ENCODE data around the gene TNFSF10. TPM values are rescaled to one million over a fixed set of nuclear protein-coding genes. Genes with fewer than 3 reads are reported as not detected.

The TNFSF10 gene
- total RNA-seq, 5 donors from 2014 or later (not counting 1 experiment from before 2014, with no cell fraction given), result 22.3 to 49.7 (median 35.8) TPM

DNA sequence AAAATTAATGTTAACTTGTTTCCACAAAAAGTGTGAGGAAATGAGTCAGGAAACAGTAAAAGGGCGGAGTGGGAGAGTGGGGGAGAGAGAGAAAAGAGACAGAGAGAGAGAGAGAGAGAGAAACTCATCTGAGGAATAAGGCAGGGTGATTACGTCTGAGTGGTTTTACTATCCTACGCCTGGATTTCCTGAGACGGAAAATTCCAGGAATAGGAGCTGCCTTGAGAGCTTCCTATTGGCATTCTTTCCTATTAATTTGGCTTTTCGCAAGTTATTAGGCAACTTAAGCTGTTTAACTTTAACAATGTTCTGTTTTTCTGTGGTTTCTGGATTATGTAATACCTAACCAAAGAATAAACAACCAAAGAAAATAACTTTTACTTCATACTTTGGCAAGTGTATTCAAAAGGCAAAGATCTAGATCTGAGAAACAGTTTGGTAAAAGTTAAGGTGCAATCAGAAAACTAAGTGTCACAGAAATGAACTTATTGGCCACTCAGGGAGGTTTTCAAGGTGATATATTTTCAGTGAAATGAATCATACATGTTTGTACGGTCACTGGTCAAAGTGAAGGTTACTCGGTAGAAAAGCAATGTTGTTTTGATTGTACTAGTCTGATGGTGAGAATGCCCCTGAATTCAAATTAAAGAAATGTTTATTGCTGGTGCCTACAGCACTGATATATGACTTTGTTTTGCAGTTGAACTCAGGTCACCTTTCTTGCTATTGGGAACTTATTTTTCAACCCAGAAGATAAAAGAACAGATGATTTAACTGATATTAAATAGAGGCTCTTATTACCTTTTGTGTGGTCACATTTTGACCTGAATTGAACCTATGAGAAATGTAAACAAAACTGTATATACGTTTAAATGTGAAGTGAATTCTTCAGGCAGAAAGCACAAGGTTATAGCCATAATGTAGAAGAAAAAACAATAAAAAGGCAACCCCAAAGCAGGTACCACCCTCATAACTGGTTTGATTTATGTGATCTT is 39.9 kb upstream of the TNFSF10 start:
- Mint-ChIP-seq H3K27me3 (no peaks in the 10 kb centered on the region), H3K9me3 (peaks cover 0 to 3% (median 3%) of the 10 kb centered on the region in 3 donors), H3K27ac (peak overlapping the region; percentile 93 to 97), H3K36me3 (no peaks in the 10 kb centered on the region), H3K4me3 (peak overlapping the region; percentile 46 to 75 (median 65)), H3K4me1 (peaks cover 26 to 28% (median 27%) of the 10 kb centered on the region in 3 donors)
- ChIA-PET POLR2A (interaction anchor here (0.6 to 0.7 kb wide), 4 partner anchors 16 to 1677 kb away, joined by 3 to 5 read pairs (median 4); no protein-coding TSS in a partner anchor), CTCF (interaction anchor here (0.6 to 1.8 kb wide), 5 partner anchors 20 to 247 kb away, joined by 3 to 10 read pairs (median 4); no protein-coding TSS in a partner anchor)
- H3K27ac ChIP-seq (ENCODE audit: low read length), result peak overlapping the region; percentile 54
- DNase-seq (peak in 2 of 35 experiments; percentile 3 to 30), ATAC-seq (replicated peaks in 1 of 4) (peak in 3 of 4 experiments; percentile 32 to 45 (median 38))
- H3K4me1 ChIP-seq (ENCODE audit: control insufficient read depth in 1 of 2, extremely low read depth in 1 of 2, insufficient read depth in 2 of 2, low read length in 2 of 2), result peaks cover 4 to 10% of the 10 kb centered on the region in 2 experiments
- H3K36me3 ChIP-seq (ENCODE audit: control insufficient read depth in 2 of 2, extremely low read depth in 1 of 2, insufficient read depth in 1 of 2, low read length in 1 of 2), result no peaks in the 10 kb centered on the region
- 32% methylated on average over 3 of the region's 8 CpGs for WGBS (ENCODE audit: insufficient coverage)
- no peak overlapping the region for H3K4me3 ChIP-seq (ENCODE audit: control insufficient read depth in 1 of 2, extremely low read depth in 1 of 2, low read length in 1 of 2)
- no peaks in the 10 kb centered on the region for H3K9me3 ChIP-seq
- H3K27me3 ChIP-seq (replicated peaks in 1 of 2; ENCODE audit: control insufficient read depth in 2 of 2, extremely low read depth in 1 of 2, insufficient read depth in 2 of 2, low read length in 1 of 2), result no peaks in the 10 kb centered on the region

DNA sequence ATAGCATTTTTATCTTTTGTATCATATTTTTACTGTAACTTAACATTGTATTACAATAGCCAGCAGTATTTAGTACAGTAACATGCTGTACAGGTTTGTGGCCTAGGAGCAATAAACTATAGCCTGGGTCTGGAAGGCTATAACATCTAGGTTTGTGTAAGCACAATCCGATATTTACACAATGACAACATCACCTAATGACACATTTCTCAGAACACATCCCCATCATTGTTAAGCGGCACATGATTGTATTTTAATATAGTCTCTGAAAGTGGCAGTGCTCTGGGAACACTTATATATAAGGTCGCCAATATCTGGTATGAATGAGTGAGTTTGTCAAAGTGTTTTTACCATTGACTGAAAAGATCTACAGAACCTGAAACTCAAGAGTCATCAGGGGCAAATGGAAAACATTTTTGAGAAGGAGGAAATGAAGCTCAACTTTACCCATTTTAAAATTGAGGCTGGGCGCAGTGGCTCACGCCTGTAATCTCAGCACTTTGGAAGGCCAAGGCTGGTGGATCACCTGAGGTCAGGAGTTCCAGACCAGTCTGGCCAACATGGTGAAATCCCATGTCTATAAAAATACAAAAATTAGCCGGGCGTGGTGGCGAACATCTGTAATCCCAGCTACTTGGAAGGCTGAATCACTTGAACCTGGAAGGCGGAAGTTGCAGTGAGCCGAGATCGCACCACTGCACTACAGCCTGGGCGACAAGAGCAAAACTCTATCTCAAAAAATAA is 38.8 kb upstream of the TNFSF10 start:
- no peaks in the 10 kb centered on the region for H3K36me3 Mint-ChIP-seq
- peak overlapping the region in 2 of 3 donors; percentile 39 to 46 for H3K4me3 Mint-ChIP-seq
- Histone ChIP-seq H3K4me1 (ENCODE audit: control insufficient read depth in 1 of 2, extremely low read depth in 1 of 2, insufficient read depth in 2 of 2, low read length in 2 of 2) (peaks cover 4 to 11% of the 10 kb centered on the region in 2 experiments), H3K36me3 (ENCODE audit: control insufficient read depth in 2 of 2, extremely low read depth in 1 of 2, insufficient read depth in 1 of 2, low read length in 1 of 2) (no peaks in the 10 kb centered on the region), H3K27ac (ENCODE audit: low read length) (no peak overlapping the region), H3K27me3 (replicated peaks in 1 of 2; ENCODE audit: control insufficient read depth in 2 of 2, extremely low read depth in 1 of 2, insufficient read depth in 2 of 2, low read length in 1 of 2) (peaks cover 0 to 2% of the 10 kb centered on the region in 2 experiments), H3K4me3 (ENCODE audit: control insufficient read depth in 1 of 2, extremely low read depth in 1 of 2, low read length in 1 of 2) (no peak overlapping the region), H3K9me3 (no peaks in the 10 kb centered on the region)
- peaks cover 29 to 35% (median 30%) of the 10 kb centered on the region in 3 donors for H3K4me1 Mint-ChIP-seq
- H3K9me3 Mint-ChIP-seq, result no peaks in the 10 kb centered on the region
- H3K27ac Mint-ChIP-seq, result peak overlapping the region; percentile 78 to 84
- no peak for ATAC-seq (replicated peaks in 1 of 4)
- POLR2A ChIA-PET, result interaction anchor here in 1 of 2 donors (0.6 kb wide), 1 partner anchor 15 kb away, joined by 5 read pairs; no protein-coding TSS in a partner anchor
- DNase-seq, result no peak
- WGBS (ENCODE audit: insufficient coverage), result 66% methylated on average over 3 of the region's 12 CpGs
- H3K27me3 Mint-ChIP-seq, result no peaks in the 10 kb centered on the region
- CTCF ChIA-PET, result interaction anchor here (0.6 to 1.8 kb wide), 4 partner anchors 33 to 246 kb away, joined by 3 to 10 read pairs (median 6); no protein-coding TSS in a partner anchor

DNA sequence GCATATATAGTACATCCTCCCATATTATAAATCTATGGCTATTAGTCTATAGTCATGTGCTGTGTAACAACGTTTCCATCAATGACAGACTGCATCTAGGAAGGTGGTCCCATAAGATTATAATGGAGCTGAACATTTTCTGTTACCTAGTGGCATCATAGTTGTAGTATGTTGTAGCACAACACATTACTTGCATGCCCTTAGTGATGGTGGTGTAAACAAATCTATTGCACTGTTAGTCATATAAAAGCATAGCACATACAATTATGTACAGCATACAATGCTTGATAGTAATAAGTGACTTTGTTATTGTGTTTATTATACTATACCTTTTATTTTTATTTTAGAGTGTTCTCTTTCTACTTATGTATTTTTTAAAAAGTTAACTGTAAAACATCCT is 37.4 kb upstream of the TNFSF10 start:
- no peak overlapping the region for H3K4me3 ChIP-seq (ENCODE audit: control insufficient read depth in 1 of 2, extremely low read depth in 1 of 2, low read length in 1 of 2)
- DNase-seq (no peak), ATAC-seq (replicated peaks in 1 of 4) (no peak)
- ChIA-PET CTCF (no interaction called here), POLR2A (no interaction called here)
- no peak overlapping the region for H3K27ac ChIP-seq (ENCODE audit: low read length)
- Mint-ChIP-seq H3K27me3 (no peaks in the 10 kb centered on the region), H3K4me3 (no peak overlapping the region), H3K27ac (no peak overlapping the region), H3K36me3 (no peaks in the 10 kb centered on the region), H3K9me3 (no peaks in the 10 kb centered on the region), H3K4me1 (peaks cover 29 to 36% (median 31%) of the 10 kb centered on the region in 3 donors)
- peaks cover 0 to 2% of the 10 kb centered on the region in 2 experiments for H3K27me3 ChIP-seq (replicated peaks in 1 of 2; ENCODE audit: control insufficient read depth in 2 of 2, extremely low read depth in 1 of 2, insufficient read depth in 2 of 2, low read length in 1 of 2)
- H3K4me1 ChIP-seq (ENCODE audit: control insufficient read depth in 1 of 2, extremely low read depth in 1 of 2, insufficient read depth in 2 of 2, low read length in 2 of 2), result peaks cover 4 to 11% of the 10 kb centered on the region in 2 experiments
- WGBS (ENCODE audit: insufficient coverage), result no CpG with 5 or more reads among the region's 1 CpG
- H3K36me3 ChIP-seq (ENCODE audit: control insufficient read depth in 2 of 2, extremely low read depth in 1 of 2, insufficient read depth in 1 of 2, low read length in 1 of 2), result no peaks in the 10 kb centered on the region
- H3K9me3 ChIP-seq, result no peaks in the 10 kb centered on the region

DNA sequence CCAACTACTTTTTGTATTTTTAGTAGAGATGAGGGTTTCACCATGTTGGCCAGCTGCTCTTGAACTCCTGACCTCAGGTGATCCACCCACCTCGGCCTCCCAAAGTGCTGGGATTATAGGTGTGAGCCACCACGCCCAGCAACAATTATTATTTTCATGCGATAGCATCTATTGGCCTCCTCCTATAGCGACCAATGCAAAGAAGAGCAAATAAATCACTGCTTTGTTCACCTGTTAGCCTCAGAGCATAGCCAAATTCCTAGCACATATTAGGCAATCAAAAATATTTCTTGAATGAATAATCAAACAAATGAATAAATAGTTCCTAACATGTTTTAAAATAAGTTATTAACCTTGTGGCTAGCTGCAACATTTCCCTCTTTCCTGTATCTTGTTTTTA is 36.8 kb upstream of the TNFSF10 start:
- no peaks in the 10 kb centered on the region for H3K36me3 ChIP-seq (ENCODE audit: control insufficient read depth in 2 of 2, extremely low read depth in 1 of 2, insufficient read depth in 1 of 2, low read length in 1 of 2)
- WGBS (ENCODE audit: insufficient coverage), result no CpG with 5 or more reads among the region's 4 CpGs
- ChIA-PET POLR2A (no interaction called here), CTCF (no interaction called here)
- ATAC-seq (replicated peaks in 1 of 4) (no peak), DNase-seq (no peak)
- Mint-ChIP-seq H3K27me3 (no peaks in the 10 kb centered on the region), H3K4me3 (no peak overlapping the region), H3K9me3 (no peaks in the 10 kb centered on the region), H3K27ac (no peak overlapping the region), H3K36me3 (no peaks in the 10 kb centered on the region), H3K4me1 (peaks cover 29 to 36% (median 31%) of the 10 kb centered on the region in 3 donors)
- H3K4me3 ChIP-seq (ENCODE audit: control insufficient read depth in 1 of 2, extremely low read depth in 1 of 2, low read length in 1 of 2), result no peak overlapping the region
- H3K27me3 ChIP-seq (replicated peaks in 1 of 2; ENCODE audit: control insufficient read depth in 2 of 2, extremely low read depth in 1 of 2, insufficient read depth in 2 of 2, low read length in 1 of 2), result peaks cover 0 to 2% of the 10 kb centered on the region in 2 experiments
- no peak overlapping the region for H3K27ac ChIP-seq (ENCODE audit: low read length)
- H3K4me1 ChIP-seq (ENCODE audit: control insufficient read depth in 1 of 2, extremely low read depth in 1 of 2, insufficient read depth in 2 of 2, low read length in 2 of 2), result peaks cover 4 to 11% of the 10 kb centered on the region in 2 experiments
- no peaks in the 10 kb centered on the region for H3K9me3 ChIP-seq

DNA sequence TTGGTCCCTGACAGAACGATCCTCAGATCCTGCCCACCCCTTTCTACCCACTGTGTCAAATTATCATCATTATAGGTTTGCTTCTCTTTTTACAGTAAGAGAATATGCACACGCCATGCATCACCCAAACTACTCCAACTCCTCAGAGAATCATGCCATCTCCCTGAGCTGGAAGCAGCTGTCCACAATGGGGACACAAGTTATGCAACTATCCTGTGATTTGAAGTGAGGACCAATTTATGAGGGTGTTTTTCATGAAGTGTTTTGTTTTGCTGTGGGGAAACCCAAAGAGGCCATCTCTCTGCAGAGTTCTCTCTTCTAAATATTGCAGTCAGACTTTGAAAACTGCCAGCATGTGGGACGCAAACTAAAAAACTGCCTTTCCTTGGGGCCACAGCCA is 35.8 kb upstream of the TNFSF10 start:
- H3K27me3 Mint-ChIP-seq, result no peaks in the 10 kb centered on the region
- H3K4me3 Mint-ChIP-seq, result no peak overlapping the region
- no peaks in the 10 kb centered on the region for H3K36me3 ChIP-seq (ENCODE audit: control insufficient read depth in 2 of 2, extremely low read depth in 1 of 2, insufficient read depth in 1 of 2, low read length in 1 of 2)
- 100% methylated on average over 2 of the region's 3 CpGs for WGBS (ENCODE audit: insufficient coverage)
- no peaks in the 10 kb centered on the region for H3K9me3 Mint-ChIP-seq
- no peak overlapping the region for H3K27ac Mint-ChIP-seq
- DNase-seq (no peak), ATAC-seq (replicated peaks in 1 of 4) (no peak)
- no peak overlapping the region for H3K4me3 ChIP-seq (ENCODE audit: control insufficient read depth in 1 of 2, extremely low read depth in 1 of 2, low read length in 1 of 2)
- ChIA-PET POLR2A (interaction anchor here in 1 of 2 donors (0.7 kb wide), 1 partner anchor 46 kb away, joined by 3 read pairs; no protein-coding TSS in a partner anchor), CTCF (no interaction called here)
- no peaks in the 10 kb centered on the region for H3K36me3 Mint-ChIP-seq
- H3K27me3 ChIP-seq (replicated peaks in 1 of 2; ENCODE audit: control insufficient read depth in 2 of 2, extremely low read depth in 1 of 2, insufficient read depth in 2 of 2, low read length in 1 of 2), result peaks cover 0 to 2% of the 10 kb centered on the region in 2 experiments
- no peak overlapping the region for H3K27ac ChIP-seq (ENCODE audit: low read length)
- H3K9me3 ChIP-seq, result no peaks in the 10 kb centered on the region
- H3K4me1 ChIP-seq (ENCODE audit: control insufficient read depth in 1 of 2, extremely low read depth in 1 of 2, insufficient read depth in 2 of 2, low read length in 2 of 2), result peaks cover 4 to 11% of the 10 kb centered on the region in 2 experiments
- peaks cover 25 to 33% (median 29%) of the 10 kb centered on the region in 3 donors for H3K4me1 Mint-ChIP-seq

All from T-cell (primary cell).